Immature natural killer cell (primary cell): ENCODE measurements around the gene LZTFL1. TPM values are rescaled to one million over a fixed set of nuclear protein-coding genes. Genes with fewer than 3 reads are reported as not detected.

Experiments
- DNase-seq, 3 donors: peaks; one replicate each; pipeline ENCODE4 v3.0.0; 2022; ENCODE audit warnings: mixed read lengths in 1 of 3
- H3K27ac Mint-ChIP-seq, 6 donors: one replicate each; pipeline ENCODE4 v1.8.0; 2020; ENCODE audit warnings: mixed read lengths in 6 of 6, mild to moderate bottlenecking in 5 of 6, inconsistent platforms in 4 of 6, moderate library complexity in 3 of 6
- H3K27me3 Mint-ChIP-seq, 3 donors: one replicate each; pipeline ENCODE4 v1.8.0; 2020 to 2021; ENCODE audit warnings: low read depth in 3 of 3, mild to moderate bottlenecking in 3 of 3, mixed read lengths in 3 of 3, moderate library complexity in 3 of 3, inconsistent platforms in 1 of 3
- H3K36me3 Mint-ChIP-seq, 3 donors: one replicate each; pipeline ENCODE4 v1.8.0; 2020; ENCODE audit warnings: mixed read lengths in 3 of 3, inconsistent platforms in 2 of 3, mild to moderate bottlenecking in 2 of 3
- H3K4me1 Mint-ChIP-seq, 2 donors: one replicate each; pipeline ENCODE4 v1.8.0; 2020; ENCODE audit warnings: inconsistent platforms in 2 of 2, mild to moderate bottlenecking in 2 of 2, mixed read lengths in 2 of 2, moderate library complexity in 1 of 2
- H3K4me3 Mint-ChIP-seq, 5 donors: one replicate each; pipeline ENCODE4 v1.8.0; 2020; ENCODE audit warnings: mild to moderate bottlenecking in 5 of 5, mixed read lengths in 5 of 5, inconsistent platforms in 3 of 5, moderate library complexity in 3 of 5
- H3K9me3 Mint-ChIP-seq, 6 donors: one replicate each; pipeline ENCODE4 v1.8.0; 2020; ENCODE audit warnings: mild to moderate bottlenecking in 6 of 6, mixed read lengths in 6 of 6, inconsistent platforms in 4 of 6, moderate library complexity in 3 of 6
- polyA plus RNA-seq, 3 donors: library from polyadenylated mRNA; unstranded; fragments of 300-500 nt; fragmentation: Illumina TruSeq; gene quantifications; one replicate each; pipeline ENCODE4 v1.2.3, GENCODE V29; 2021

LZTFL1 gene
- polyA plus RNA-seq, 3 donors from 2014 or later, result 4.0 to 15.3 (median 10.5) TPM

DNA sequence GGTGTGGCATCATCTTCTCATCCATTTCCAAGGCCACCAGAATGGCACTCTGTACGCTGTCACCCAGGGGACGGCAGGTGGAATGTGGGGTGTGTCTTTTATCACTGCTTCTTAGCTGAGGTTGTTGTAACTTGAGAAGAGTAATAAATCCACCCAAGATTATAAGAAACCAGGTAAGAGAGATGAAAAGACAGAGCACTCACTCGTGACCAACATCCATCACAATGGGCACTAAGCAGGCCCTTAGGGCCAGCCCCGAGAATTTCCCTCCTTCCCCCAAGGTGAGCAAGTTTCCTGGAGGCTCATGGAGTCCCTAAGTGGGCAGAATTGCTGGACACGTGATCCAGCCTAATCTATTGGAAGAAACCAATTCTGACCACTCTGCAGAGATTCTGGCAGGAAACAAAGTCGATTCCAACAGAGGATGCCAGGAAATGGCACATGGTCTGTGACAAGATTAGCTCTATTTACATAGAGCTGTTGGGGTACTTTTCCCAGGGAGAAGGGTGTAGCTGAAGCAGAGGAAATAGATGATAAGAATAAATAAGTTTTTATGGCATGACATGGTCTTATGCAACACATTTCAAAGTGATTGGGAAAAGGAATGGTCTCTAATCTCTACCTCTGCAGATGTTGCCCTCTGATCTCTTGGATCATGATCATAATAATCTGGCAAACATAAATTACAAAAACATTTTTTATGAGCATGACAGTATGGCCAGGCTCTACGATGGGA is 68.0 kb downstream of the LZTFL1 start:
- H3K9me3 Mint-ChIP-seq, result no peaks in the 10 kb centered on the region
- DNase-seq, result no peak
- H3K27ac Mint-ChIP-seq, result no peak overlapping the region
- H3K4me3 Mint-ChIP-seq, result no peak overlapping the region
- peaks cover 0 to 6% (median 2%) of the 10 kb centered on the region in 3 donors for H3K27me3 Mint-ChIP-seq
- peaks cover 0 to 9% of the 10 kb centered on the region in 2 donors for H3K4me1 Mint-ChIP-seq
- no peaks in the 10 kb centered on the region for H3K36me3 Mint-ChIP-seq

Other genes with a start within 250 kb of the LZTFL1 start
- gene LIMD1, start 247.4 kb downstream of the LZTFL1 start, polyA plus RNA-seq, result 10 to 100 TPM in 1 of 3 donors, 1 to 10 TPM in 1, under 1 TPM in 1; 0.62 to 12.8 (median 3.5) TPM
- gene SACM1L, start 152.7 kb downstream of the LZTFL1 start, polyA plus RNA-seq, result 10 to 100 TPM; 29.8 to 67.9 (median 33.8) TPM
- gene SLC6A20, start 45.6 kb downstream of the LZTFL1 start, polyA plus RNA-seq, result not detected
- gene CCR9, start 44.4 kb upstream of the LZTFL1 start, polyA plus RNA-seq, result not detected
- 10 to 100 TPM in 1 of 3 donors, 1 to 10 TPM in 2; 2.7 to 14.7 (median 8.5) TPM for gene CXCR6, start 101.3 kb upstream of the LZTFL1 start, polyA plus RNA-seq
- 1 to 10 TPM in 2 of 3 donors, under 1 TPM in 1; 0.22 to 6.1 (median 2.1) TPM for gene FYCO1, start 153.7 kb upstream of the LZTFL1 start, polyA plus RNA-seq
- gene XCR1, start 185.4 kb upstream of the LZTFL1 start, polyA plus RNA-seq, result under 1 TPM in 2 of 3 donors, not detected in 1; 0.04 to 0.26 TPM